Omental fat pad (tissue), 4 donors: Measurements from ENCODE around the gene KLHL22. TPM values are rescaled to one million over a fixed set of nuclear protein-coding genes. Genes with fewer than 3 reads are reported as not detected.

ENCODE experiments used
- ATAC-seq: fragments of 150-250 bp; one replicate; pipeline ENCODE4 v1.9.1; 2016; ENCODE audit warnings: mild to moderate bottlenecking, moderate library complexity; ENCODE audit not compliant: low FRiP score
- DNase-seq: peaks from one replicate; pipeline ENCODE4 v3.0.0-alpha.2; 2019; ENCODE audit warnings: low spot score
- total RNA-seq, 4 donors: library from RNA; depleted of rRNA; stranded (reverse); fragments of >200 nt; gene quantifications; one replicate each; pipeline ENCODE4 v1.1.0, GENCODE V29; 2016
- TF ChIP-seq, protein P1 (sequence below), 3 donors: fragments of 450-650 bp; IDR thresholded peaks; one replicate each; pipeline ENCODE4 v1.5.1; 2016 to 2017; ENCODE audit warnings: antibody characterized with exemption in 3 of 3, mild to moderate bottlenecking in 3 of 3, moderate library complexity in 2 of 3

The KLHL22 gene
- total RNA-seq, 4 donors from 2014 or later: 19.8 to 45.0 (median 32.9) TPM

DNA sequence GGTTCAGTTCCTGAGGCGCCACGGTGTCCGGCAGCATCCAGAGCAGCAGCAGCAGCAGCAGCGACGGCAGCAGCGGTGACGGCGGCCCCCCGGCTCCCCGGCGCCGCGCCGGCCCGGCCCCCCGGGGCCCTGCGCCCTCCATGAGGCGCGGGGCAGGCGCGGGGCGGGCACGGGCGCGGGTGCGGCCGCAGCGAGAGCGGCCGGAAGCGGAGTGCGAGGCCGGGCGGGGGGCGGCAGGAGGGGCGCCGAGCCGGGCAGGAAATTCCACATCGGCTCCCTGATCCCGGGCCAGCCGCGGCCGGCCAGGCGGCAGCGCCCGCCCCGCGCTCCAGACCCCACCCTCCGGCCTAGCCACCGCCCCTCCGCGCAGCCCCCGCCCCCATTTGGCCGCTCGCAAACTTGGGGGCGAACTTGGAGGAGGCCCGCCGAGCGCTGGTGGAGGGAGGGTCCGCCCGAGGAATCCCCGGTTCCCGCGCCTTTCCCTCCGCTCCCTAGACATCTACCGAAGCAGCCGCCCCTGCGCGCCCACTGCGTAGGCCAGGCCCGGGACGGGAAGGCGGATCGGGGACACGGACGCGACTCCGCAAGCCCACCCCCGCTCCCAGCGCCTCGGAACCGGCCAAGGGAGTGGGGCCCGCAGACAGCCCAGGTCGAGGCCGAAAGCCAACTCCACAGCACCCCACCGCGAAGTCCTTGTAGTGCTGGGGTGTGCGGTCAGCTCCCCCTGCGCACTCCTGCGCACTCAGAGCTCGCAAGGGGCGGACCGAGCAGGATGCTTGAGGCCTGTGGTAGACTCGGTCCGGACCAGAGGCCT, 57.8 kb downstream of the KLHL22 start, which contains the start of gene SCARF2:
TSS of gene SCARF2 (minus strand) at position 213 of the 814 bp plus-strand sequence. CDS start at position 142, 71 bp downstream.
- TF ChIP-seq, protein P1, sequence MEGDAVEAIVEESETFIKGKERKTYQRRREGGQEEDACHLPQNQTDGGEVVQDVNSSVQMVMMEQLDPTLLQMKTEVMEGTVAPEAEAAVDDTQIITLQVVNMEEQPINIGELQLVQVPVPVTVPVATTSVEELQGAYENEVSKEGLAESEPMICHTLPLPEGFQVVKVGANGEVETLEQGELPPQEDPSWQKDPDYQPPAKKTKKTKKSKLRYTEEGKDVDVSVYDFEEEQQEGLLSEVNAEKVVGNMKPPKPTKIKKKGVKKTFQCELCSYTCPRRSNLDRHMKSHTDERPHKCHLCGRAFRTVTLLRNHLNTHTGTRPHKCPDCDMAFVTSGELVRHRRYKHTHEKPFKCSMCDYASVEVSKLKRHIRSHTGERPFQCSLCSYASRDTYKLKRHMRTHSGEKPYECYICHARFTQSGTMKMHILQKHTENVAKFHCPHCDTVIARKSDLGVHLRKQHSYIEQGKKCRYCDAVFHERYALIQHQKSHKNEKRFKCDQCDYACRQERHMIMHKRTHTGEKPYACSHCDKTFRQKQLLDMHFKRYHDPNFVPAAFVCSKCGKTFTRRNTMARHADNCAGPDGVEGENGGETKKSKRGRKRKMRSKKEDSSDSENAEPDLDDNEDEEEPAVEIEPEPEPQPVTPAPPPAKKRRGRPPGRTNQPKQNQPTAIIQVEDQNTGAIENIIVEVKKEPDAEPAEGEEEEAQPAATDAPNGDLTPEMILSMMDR (IDR thresholded peaks at IDR 0.05): no peak
- ATAC-seq (peak; percentile 70), DNase-seq (no peak)

DNA sequence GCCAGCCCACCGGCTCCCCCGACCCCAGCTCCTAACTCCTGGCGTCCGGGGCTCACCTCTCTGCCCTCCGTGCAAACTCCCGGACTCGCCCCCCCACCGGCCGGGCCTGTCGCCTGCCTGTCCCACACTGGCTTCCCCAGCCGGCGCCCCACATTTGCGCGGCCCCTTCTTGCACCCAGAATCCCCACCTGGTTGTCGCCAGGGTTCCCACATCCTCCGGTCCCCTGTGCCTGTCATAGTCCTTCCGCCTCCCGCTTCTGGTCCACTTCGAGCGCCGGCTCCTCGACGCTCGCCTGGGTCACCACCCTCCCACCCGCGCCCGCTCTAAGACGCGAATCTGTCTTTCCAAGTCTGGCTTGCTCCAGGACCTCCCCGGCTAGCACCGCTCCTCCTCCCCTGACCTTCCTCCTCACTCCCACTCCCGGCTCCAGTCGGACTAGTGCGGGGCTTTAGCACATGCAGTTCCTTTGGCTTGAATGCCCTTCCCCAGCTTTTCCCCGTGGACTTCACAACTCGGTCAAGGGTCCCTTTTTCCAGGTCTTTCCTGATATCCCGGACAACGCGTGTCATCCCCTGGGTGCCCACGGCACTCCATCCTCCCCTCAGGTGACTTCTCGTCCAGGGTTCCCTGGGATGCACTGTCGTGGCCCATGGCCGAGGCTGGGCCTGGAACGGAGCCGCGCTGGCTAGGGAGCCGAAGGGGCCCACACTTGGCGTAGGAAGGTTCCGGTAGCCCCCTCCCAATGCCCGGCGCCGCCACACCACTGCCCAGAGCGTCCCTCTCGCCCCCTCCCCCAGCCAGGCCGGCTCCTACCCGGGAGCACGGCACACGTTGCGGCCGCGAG, 58.6 kb downstream of the KLHL22 start:
- DNase-seq: no peak
- TF ChIP-seq, protein P1 (IDR thresholded peaks at IDR 0.05): no peak
- ATAC-seq: peak; percentile 41

DNA sequence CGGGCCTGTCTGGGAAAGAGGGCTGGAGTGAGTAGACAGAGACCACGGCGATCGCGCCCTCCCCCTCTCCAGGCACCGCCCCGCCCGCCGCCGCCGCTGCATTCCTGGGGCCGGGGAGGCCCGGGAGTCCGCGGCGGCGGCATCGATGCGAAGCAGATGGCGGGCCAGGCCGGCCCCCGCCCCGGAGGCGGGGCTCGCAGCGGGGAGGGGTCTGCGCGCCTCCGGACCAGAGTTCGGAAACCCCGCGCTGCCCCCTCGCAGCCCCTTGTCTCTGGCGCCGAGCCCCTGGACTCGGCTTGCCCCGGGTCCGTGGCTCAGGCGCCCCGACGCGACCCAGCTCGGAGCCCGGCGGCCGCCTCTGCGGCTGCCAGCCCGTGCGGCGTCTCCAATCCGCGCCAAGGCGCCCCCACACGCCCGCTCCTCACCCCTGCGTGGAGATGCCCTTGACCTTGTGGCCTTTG, 59.3 kb downstream of the KLHL22 start:
- DNase-seq: no peak
- TF ChIP-seq, protein P1 (IDR thresholded peaks at IDR 0.05): no peak
- no peak for ATAC-seq

DNA sequence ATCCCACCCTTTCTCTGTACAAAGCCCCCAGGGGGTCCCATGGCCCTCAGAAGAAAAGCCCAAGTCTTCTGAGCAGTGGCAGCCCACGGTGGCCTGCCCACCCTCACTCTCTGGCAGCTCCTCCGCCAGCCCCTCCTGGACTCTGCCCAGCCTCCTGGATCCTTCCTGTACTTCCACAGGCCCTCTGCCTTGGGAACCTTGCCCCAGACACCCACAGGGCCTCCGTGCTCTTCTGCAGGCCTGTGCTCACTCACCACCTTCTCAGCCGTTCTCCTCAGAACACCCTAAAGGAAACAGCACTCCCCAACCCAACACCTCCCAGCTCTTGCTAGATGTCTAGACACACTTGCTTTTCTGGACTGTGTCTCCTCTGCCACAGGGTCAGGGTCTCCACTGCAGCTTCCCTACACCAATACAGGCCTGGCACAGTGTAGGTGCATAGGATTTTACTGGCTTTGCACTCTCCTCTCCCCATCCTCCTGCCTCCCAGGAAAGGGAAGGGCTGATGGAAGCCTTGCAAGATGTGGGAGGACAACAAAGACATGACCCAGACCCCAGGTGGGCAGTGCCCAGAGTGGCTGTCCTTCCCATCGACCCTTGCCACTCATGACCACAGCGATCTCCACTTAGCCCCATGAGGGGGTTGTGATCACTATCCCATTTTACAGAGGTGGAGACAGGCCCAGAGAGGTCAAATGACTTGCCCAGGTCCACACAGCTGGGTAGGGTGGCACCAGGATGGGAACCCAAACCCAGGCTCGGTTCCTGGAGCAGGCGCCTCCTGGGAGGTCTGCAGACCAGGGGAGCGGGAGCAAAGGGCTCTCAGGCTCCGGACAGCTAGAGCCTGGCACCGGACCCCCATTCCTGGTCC, 59.9 kb downstream of the KLHL22 start:
- DNase-seq: no peak
- ATAC-seq: no peak
- TF ChIP-seq, protein P1 (IDR thresholded peaks at IDR 0.05): no peak

DNA sequence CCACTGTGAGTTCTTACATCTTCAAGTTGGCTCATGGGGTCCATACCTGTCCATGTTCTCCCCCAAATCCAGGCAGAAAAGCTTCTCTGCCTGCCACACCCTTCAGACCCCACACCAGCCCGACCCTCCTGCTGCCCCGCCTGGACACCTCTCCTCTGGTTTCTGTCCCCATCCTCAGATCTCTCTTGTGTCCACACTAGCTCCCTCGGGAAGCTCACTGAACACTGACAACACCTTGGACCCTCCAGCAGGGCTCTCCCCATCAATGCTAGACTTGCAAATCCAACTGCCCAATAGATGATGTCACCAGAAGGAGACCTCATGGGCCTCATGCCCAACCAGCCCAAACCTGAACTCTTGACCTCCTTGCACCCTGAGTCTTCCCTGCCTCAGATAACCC, 60.8 kb downstream of the KLHL22 start:
- DNase-seq: no peak
- no peak for ATAC-seq
- TF ChIP-seq, protein P1 (IDR thresholded peaks at IDR 0.05): no peak

DNA sequence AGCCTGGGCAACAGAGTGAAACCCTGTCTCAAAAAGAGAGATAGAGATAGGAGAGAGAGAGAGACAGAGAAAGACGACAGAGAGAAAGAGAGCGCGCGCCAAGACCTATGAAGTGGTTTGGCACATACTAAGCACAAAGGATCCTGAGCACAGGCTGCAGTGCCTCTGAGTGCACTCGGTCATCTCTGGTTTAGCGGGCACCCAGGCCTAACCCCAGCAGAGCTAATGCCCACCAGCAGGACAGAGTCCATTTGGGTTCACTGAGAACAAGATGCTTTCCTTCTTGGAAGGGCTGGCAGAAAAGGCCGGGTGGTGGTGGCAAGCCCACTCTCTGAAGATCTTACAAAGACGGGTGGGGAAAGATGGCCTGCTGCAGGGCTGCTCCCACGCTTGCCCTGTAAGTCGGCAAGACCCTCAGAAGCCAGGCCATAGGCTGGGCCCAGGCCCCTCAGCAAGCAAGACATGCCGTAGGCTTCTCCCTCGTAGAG, 61.3 kb downstream of the KLHL22 start:
- ATAC-seq (no peak), DNase-seq (no peak)
- TF ChIP-seq, protein P1 (IDR thresholded peaks at IDR 0.05): no peak
